Choroid plexus epithelial cell (primary cell): ENCODE data around the gene RBX1.

ENCODE experiments used
- DNase-seq: peaks from one replicate; pipeline ENCODE4 v3.0.0-alpha.2; 2010; ENCODE audit warnings: low read depth
- H3K4me3 ChIP-seq: 2 replicates; pipeline ENCODE4 v1.5.1; 2011; ENCODE audit warnings: low read depth, mild to moderate bottlenecking, control low read depth, low read length, moderate library complexity
- CTCF ChIP-seq: conservative IDR thresholded peaks from 2 replicates; pipeline ENCODE4 v1.5.1; 2011; ENCODE audit warnings: low read depth, mild to moderate bottlenecking, control low read depth, inconsistent platforms, low read length, moderate library complexity

The RBX1 gene

GRCh38 chr22:40955571-40955970, 4.4 kb downstream of the RBX1 start:
- peak; percentile 56 for DNase-seq
- no peak overlapping the region for H3K4me3 ChIP-seq
- no peak for TF ChIP-seq CTCF

- H3K4me3 ChIP-seq: no peak overlapping the region
- DNase-seq: no peak
- no peak for TF ChIP-seq CTCF
These were observed 6.4 kb downstream of the RBX1 start for GRCh38 chr22:40957601-40958000.

GRCh38 chr22:40958299-40958698, 7.1 kb downstream of the RBX1 start:
- DNase-seq: no peak
- no peak overlapping the region for H3K4me3 ChIP-seq
- no peak for TF ChIP-seq CTCF

GRCh38 chr22:40960145-40960544, 9.0 kb downstream of the RBX1 start:
- DNase-seq: no peak
- no peak overlapping the region for H3K4me3 ChIP-seq
- no peak for TF ChIP-seq CTCF

- no peak overlapping the region for H3K4me3 ChIP-seq
- peak; percentile 8 for DNase-seq
- TF ChIP-seq CTCF: no peak
These were observed 15.0 kb downstream of the RBX1 start for GRCh38 chr22:40965936-40966725.

- no peak for DNase-seq
- no peak for TF ChIP-seq CTCF
- no peak overlapping the region for H3K4me3 ChIP-seq
These were observed 15.5 kb downstream of the RBX1 start for GRCh38 chr22:40966726-40967085.

GRCh38 chr22:40967111-40967760, 16.1 kb downstream of the RBX1 start:
- no peak for DNase-seq
- TF ChIP-seq CTCF: no peak
- H3K4me3 ChIP-seq: no peak overlapping the region
